Stimulated activated CD8-positive, alpha-beta memory T cell treated with anti-CD3 and anti-CD28 coated beads, Interleukin-2, amount 100 ng/mL, for 1 hour (primary cell): ENCODE measurements around the gene CYREN.
"Not testable (repeated sequence)": the region's sequence is repeated elsewhere in the genome, so short reads cannot be mapped to it uniquely, and the experiment has no call there.

ENCODE experiments used
- DNase-seq, 2 donors: peaks; one replicate each; pipeline ENCODE4 v3.0.0-alpha.2; 2020; ENCODE audit warnings: low read depth in 2 of 2

Gene CYREN, protein sequence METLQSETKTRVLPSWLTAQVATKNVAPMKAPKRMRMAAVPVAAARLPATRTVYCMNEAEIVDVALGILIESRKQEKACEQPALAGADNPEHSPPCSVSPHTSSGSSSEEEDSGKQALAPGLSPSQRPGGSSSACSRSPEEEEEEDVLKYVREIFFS

DNA sequence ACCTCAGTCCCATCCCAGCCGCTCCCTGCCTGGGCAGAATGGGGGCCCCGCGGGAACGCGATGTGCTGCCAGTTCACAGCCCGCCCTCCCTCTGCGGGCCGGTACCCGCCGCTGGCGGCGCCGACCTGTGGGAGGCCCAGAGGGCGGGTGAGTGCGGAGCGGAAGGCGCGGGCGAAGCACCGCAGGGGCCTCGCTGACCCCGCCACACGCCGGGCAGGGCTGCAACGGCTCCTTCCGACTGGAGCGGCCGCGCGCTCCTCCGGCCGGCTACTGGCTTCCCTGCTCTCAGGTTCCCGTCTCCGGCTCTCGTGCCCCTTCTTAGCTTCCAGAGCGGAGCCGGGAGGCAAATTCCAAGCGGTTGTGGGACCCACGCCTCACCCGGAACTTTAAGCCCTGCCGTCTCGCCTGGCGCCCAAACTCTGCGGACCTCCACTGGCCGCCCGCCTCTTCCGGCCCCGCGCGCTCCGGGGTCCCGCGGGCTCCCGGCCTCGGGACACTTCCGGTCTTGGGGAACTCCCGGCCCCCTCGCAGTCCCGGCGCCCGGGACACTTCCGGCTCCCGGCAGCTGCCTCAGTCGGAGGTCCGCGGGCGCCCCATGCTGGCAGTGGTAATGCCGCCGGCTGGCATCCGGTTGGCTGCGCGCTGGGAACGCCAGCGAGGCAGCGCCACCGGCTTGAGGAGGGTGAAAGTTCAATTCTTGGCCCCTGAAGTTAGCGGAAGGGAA, at the start of gene CYREN:
TSS of gene CYREN (minus strand) at position 434 of the 724 bp plus-strand sequence. CDS start 1,785 bp downstream, outside the sequence.
- peak; percentile 80 to 83 for DNase-seq

DNA sequence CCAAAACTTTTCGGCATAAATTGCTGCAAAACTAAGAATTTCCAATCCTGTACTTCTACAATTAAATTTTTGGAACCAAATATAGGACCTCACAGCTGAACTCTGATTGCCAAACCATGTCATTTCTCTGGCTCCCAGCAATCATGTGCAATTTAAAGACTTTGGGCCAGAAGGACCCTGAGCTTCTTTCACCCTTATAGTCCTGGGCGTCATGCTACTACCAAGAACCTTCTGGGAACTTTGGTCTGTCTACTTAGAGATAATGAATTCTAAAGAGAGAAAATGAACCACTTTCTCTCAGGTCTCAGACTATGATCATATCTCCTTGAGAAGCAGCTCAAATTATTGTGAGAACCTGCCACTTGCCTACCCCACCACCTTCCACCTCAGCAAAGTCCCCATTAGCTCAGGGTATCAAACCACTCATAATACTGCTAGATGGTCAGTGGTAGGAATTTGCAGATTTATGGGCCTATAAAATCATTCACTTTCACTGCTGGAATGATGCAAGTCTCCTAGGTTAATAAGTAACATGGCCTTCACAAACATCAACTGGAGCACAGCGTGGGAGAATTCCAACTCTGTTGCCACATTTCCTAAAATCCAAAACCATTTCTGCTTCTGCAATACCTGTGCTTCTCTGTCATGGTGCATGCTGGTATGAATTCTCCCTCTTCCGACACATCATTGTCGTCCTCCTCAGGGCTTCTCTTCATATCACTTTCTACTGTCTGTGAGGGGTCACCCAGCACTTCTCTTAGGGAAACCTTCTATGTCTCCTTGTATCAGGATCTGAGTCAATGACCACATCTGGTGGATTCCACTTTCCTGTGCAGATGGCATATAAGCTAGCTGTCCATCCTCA, 47.4 kb upstream of the CYREN start:
- no peak for DNase-seq

DNA sequence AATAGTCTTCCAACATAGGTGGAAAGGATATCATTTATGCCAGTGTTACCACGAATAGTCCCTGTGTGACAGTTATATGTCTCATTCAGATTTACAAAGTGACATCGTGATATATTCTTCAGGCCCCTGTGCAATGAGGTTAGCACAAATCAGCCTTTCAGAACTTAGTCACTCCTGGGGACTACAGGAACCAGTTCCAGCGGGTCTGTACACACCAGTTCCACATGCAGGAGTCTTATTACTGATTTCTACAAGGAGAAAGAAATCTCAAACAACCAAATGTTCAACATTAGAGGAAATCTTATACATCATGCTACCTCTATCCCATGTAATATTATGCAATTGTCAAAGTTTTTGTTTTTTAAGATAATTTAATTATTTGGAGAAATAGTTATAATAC, 45.2 kb upstream of the CYREN start:
- no peak for DNase-seq

GRCh38 chr7:135215180-135215579, 44.7 kb upstream of the CYREN start:
- DNase-seq, result no peak

GRCh38 chr7:135213831-135214230, 43.3 kb upstream of the CYREN start:
- DNase-seq, result no peak

GRCh38 chr7:135211946-135212685, 41.6 kb upstream of the CYREN start:
- not testable (repeated sequence) for DNase-seq

DNA sequence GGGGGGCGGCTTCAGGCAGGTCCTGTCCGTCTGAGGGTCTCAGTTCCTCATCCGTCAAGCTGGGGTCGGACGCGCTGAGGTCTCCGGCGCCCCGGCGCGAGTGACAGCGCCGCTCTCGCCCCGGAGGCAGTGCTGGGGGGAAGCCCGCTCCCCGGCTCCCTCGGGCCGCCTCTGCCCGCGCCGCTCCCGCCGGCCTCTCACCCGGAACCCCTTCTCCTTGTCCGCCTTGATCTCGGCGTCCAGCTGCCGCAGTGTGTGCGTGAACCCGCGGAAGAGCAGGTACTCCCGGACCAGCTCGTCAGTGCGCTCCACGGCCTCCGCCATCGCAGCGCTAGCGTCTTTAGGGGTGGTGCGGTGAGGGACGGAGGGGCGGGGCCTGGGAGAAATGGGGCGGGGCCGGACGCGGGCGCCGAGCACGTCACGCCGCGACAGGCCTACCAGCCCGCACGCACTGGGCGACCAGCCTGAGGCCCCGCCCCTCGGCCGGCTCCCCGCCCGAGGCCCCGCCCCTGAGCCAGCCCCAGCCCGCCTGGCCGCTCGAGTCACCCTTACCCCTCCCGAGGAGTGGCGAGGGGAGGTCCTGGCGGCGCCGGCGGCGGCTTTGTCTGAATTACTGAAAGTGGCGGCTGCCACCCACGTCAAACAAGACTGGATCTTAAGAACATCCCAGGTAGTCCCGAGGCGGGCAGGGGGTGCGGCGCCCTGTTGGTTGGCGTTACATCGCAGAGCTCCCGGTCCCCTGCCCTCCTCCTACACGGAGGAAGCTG, 40.9 kb upstream of the CYREN start, which contains the start of gene WDR91:
TSS of gene WDR91 (minus strand) at position 348 of the 767 bp plus-strand sequence. CDS start at position 324, 24 bp downstream.
- peak; percentile 96 for DNase-seq

DNA sequence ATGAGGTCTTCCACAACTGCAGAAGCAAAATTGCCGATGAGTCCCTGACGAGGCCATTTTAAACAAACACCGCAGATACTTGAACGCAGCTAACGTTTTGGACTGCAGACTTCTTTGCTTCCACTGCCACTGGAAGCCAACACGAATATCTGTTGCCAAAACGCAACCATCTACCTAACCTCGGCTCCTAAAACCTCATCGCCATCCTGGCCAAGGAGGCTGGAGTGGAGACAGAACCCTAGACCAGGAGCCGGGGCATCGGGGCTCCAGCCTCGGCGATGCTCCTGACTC, 40.3 kb upstream of the CYREN start:
- DNase-seq, result no peak

DNA sequence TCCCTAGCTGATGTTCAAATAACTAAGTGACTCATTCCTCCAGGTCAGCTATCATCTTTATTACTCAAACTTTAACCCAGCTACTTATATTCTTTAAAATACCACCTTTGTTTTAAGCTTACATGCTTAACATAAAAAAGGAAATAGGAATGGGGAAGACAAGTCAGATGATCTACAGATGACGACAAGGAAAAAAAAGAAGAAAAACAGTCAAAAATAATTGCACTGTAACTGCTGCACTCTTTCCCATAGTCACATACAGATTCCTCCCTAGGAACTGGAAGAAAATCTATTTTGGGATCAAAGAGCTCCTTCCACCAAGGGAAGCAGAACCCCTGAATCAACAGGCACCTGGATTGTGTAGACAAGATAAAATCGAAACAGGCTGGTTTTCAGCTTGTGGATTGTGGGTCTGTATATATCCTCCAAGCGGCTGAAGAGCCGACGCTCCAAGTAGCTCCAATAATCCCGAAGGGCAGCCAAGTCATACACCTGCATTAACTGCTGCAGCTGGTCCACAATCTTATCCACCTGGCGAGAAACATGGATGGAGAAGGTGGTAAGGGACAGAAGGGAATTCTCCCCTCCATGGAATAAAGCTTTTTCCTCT, 38.8 kb upstream of the CYREN start:
- DNase-seq, result no peak

DNA sequence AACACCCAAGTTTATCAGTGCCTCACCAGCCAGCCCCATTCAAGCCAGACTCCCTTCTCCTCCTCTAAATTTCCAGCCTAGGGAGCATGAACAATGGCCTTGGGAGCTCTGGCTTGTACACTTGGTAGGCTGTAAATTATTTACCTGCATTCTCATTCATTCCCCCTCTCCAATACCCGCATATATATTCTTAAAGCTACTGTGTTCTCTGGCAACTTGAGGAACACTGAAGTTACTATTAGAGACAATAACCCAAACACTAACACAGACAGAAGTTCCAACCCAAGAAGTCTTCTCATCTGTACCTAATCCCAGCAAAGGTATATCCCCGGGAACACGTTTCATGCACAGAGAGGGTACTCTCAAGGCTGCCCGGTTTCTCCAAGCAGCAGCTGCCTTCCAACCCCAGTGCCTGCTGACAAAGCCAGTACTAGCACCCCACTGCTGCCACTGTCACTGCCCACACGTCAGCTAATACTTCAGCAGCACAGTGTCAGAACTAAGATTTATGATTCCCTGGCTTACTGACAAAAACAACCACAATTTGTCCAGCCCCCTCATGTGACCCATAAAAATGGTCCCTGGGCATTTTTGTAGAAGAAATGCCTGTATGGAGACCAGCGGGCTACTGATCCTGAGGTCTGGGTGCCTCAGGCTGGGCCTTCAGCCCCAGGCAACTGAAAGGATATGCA, 37.7 kb upstream of the CYREN start:
- DNase-seq, result no peak

- DNase-seq, result no peak
Measured at GRCh38 chr7:135207406-135208101, 37.0 kb upstream of the CYREN start.

DNA sequence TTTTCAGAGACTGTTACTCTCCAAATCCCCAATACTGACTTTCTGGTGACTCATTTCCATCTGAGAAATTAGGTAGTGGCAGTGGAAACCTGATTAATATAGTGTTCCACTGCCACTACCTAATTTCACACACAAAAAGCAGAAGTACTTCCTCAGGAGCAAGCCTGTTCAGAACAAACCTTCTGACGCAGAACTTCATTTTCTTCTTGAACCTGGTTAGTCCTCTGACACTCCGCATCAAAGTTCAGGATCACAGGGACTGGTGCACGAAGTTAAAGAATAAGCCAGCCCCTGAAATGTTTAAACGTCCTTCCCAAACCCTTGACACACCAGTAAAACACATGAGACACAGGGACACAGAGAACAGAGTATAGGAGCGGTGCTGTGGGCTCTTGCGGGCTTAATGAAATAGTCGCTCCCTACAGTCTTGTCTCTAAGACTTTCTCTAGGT, 36.5 kb upstream of the CYREN start:
- DNase-seq, result no peak

GRCh38 chr7:135205850-135206249, 35.3 kb upstream of the CYREN start:
- no peak for DNase-seq

DNA sequence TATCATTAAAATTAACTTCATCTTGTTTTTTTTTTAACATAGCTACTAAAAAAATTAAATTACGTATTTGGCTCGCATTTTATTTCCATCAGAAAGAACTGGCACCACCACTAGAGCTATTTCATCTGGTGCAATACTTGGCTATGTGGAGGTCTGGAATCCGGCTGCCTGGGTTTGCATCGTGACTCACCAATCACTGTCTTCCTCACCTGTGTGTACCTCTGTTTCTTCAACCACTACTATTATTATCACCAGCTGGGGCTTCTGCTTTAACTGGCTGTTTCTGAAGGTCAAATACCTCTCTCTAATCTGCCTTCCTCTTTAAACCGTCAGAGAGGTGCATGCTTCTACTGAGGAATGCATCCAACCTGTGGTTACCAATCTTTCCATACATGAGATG, 34.4 kb upstream of the CYREN start:
- no peak for DNase-seq

DNA sequence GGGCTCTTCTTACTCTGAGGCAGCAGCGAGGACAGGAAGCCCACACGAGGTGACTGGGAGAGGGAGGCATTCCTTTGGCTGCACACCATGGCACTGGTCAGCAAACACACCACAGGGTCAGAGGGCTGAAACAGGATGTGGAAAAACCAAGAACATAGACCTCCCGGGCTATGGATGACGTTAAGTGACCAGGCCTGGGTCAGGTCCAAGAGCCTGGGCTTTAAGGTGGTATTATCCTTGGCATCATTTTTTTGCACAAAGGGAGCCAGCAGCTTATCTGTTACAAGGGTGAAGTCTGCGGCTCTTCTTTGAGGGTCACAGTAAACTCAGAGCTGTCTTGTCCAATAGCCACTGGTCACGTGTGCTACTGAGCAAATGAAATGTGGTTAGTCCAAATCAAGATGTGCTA, 33.8 kb upstream of the CYREN start:
- DNase-seq, result no peak

DNA sequence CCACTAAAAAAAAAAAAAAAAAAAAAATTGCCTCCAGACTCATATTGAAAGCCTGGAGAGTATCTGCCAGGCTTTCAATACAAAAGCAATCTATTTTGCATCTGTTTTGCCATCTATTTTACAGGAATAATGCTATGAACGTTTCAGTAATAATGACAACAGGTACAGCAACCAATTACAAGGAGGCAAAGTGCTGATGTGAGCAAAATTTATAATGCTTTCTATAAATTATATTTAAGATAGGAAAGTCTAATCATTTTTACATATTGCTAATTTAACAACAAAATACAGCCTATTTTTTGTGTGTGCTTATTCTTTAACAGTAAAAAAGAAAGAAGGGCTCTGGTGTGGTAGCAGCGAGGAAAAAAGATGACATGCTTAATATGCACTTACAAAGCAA, 30.8 kb upstream of the CYREN start:
- no peak for DNase-seq

GRCh38 chr7:135200821-135201331, 30.4 kb upstream of the CYREN start:
- DNase-seq, result no peak

- no peak for DNase-seq
Measured at GRCh38 chr7:135199439-135199838, 28.9 kb upstream of the CYREN start.

- DNase-seq, result no peak
Measured at GRCh38 chr7:135197906-135198655, 27.6 kb upstream of the CYREN start.
